Left lobe of liver (tissue), 2 donors: ENCODE measurements around the gene SCFD2. TPM values are rescaled to one million over a fixed set of nuclear protein-coding genes. Genes with fewer than 3 reads are reported as not detected.
"Not testable (repeated sequence)": the region's sequence is repeated elsewhere in the genome, so short reads cannot be mapped to it uniquely, and the experiment has no call there.

Source experiments
- ATAC-seq: fragments of 200-7000 bp; cut with Tn5 transposase; one replicate; pipeline ENCODE4 v1.9.1; 2020; ENCODE audit warnings: mild to moderate bottlenecking, moderate library complexity
- DNase-seq: peaks from one replicate; pipeline ENCODE4 v3.0.0-alpha.2; 2020; ENCODE audit warnings: low spot score
- total RNA-seq: library from RNA; stranded (reverse); gene quantifications from one replicate; pipeline ENCODE4 v1.2.1, GENCODE V29; 2021
- donor health status: DM: no; HTN: no; CAD: no; lungs with moderate emphysema.
- donor health status: DM: no; HTN: yes; CAD: no.

SCFD2 gene
- total RNA-seq, 1 donor from 2014 or later, result 9.4 TPM

- ATAC-seq (no peak), DNase-seq (no peak)
Measured at GRCh38 chr4:53194727-53195126, 171.1 kb downstream of the SCFD2 start.

GRCh38 chr4:53193111-53193510, 172.8 kb downstream of the SCFD2 start:
- no peak for ATAC-seq
- no peak for DNase-seq

- DNase-seq (no peak), ATAC-seq (no peak)
Measured at GRCh38 chr4:53192496-53192895, 173.4 kb downstream of the SCFD2 start.

GRCh38 chr4:53191997-53192396, 173.9 kb downstream of the SCFD2 start:
- no peak for ATAC-seq
- DNase-seq, result no peak

- DNase-seq, result no peak
- ATAC-seq, result no peak
Measured at GRCh38 chr4:53189011-53189410, 176.8 kb downstream of the SCFD2 start.

- DNase-seq (no peak), ATAC-seq (no peak)
Measured at GRCh38 chr4:53186714-53187358, 179.0 kb downstream of the SCFD2 start.

GRCh38 chr4:53185869-53186585, 179.8 kb downstream of the SCFD2 start:
- peak; percentile 14 for ATAC-seq
- no peak for DNase-seq

GRCh38 chr4:53183754-53184153, 182.1 kb downstream of the SCFD2 start:
- no peak for DNase-seq
- ATAC-seq, result no peak

- not testable (repeated sequence) for DNase-seq, ATAC-seq
Measured at GRCh38 chr4:53177751-53178150, 188.1 kb downstream of the SCFD2 start.

GRCh38 chr4:53175640-53176039, 190.2 kb downstream of the SCFD2 start:
- no peak for ATAC-seq
- DNase-seq, result no peak

GRCh38 chr4:53174823-53175222, 191.0 kb downstream of the SCFD2 start:
- no peak for ATAC-seq

GRCh38 chr4:53173576-53173975, 192.3 kb downstream of the SCFD2 start:
- ATAC-seq (no peak), DNase-seq (no peak)

More at GRCh38 chr4:53174823-53175222, 191.0 kb downstream of the SCFD2 start:
- no peak for DNase-seq

- ATAC-seq (no peak), DNase-seq (no peak)
Measured at GRCh38 chr4:53171797-53172196, 194.1 kb downstream of the SCFD2 start.

GRCh38 chr4:53169695-53170617, 195.9 kb downstream of the SCFD2 start:
- DNase-seq (no peak), ATAC-seq (no peak)

GRCh38 chr4:53168228-53168627, 197.6 kb downstream of the SCFD2 start:
- DNase-seq (no peak), ATAC-seq (no peak)

GRCh38 chr4:53162969-53163368, 202.9 kb downstream of the SCFD2 start:
- ATAC-seq (peak; percentile 33), DNase-seq (no peak)

- ATAC-seq, result peak; percentile 69
- DNase-seq, result no peak
Measured at GRCh38 chr4:53161787-53162433, 204.0 kb downstream of the SCFD2 start.

GRCh38 chr4:53161051-53161786, 204.6 kb downstream of the SCFD2 start:
- no peak for DNase-seq
- ATAC-seq, result peak; percentile 67

- no peak for ATAC-seq
- DNase-seq, result no peak
Measured at GRCh38 chr4:53156896-53157295, 209.0 kb downstream of the SCFD2 start.

- DNase-seq (no peak), ATAC-seq (no peak)
Measured at GRCh38 chr4:53152467-53152866, 213.4 kb downstream of the SCFD2 start.
